Measurements from ENCODE around the gene SELENOV. TPM values are rescaled to one million over a fixed set of nuclear protein-coding genes. Genes with fewer than 3 reads are reported as not detected.
A peak's percentile ranks its signal among the peaks of the same experiment; 100 is the strongest.
"Not testable (repeated sequence)": the region's sequence is repeated elsewhere in the genome, so short reads cannot be mapped to it uniquely, and the experiment has no call there.

Gene SELENOV
- total RNA-seq, 1 donor from 2014 or later: not detected

- H3K27me3 Mint-ChIP-seq (ENCODE audit: low read depth); intact Hi-C loops (cut with micrococcal nuclease); H3K9me3 Mint-ChIP-seq; DNase-seq (ENCODE audit: low spot score): not testable (repeated sequence)
- Mint-ChIP-seq H3K4me1 (ENCODE audit: low read depth) (peaks cover 24% of the 10 kb centered on the region), H3K27ac (peak overlapping the region; percentile 84), H3K36me3 (ENCODE audit: low read depth) (peaks cover 55% of the 10 kb centered on the region), H3K4me3 (ENCODE audit: low read depth) (peak overlapping the region; percentile 97)
Observed at GRCh38 chr19:39479319-39479801, 35.6 kb upstream of the SELENOV start.

- Mint-ChIP-seq H3K9me3 (no peaks in the 10 kb centered on the region), H3K27ac (peak overlapping the region; percentile 84), H3K4me1 (ENCODE audit: low read depth) (peaks cover 24% of the 10 kb centered on the region), H3K27me3 (ENCODE audit: low read depth) (no peaks in the 10 kb centered on the region), H3K4me3 (ENCODE audit: low read depth) (peak overlapping the region; percentile 97), H3K36me3 (ENCODE audit: low read depth) (peaks cover 52% of the 10 kb centered on the region)
- intact Hi-C loops (cut with micrococcal nuclease): loop anchor here (2.0 kb wide), 3 partner anchors 35 to 53 kb away; partner anchors contain the start of genes EID2B and SUPT5H
- DNase-seq (ENCODE audit: low spot score): no peak
Observed at GRCh38 chr19:39479916-39480315, 35.0 kb upstream of the SELENOV start.

GRCh38 chr19:39480337-39481228 lies 34.4 kb upstream of the SELENOV start, which contains the start of gene TIMM50:
Gene TIMM50 (plus strand): TSS chr19:39480838. CDS start chr19:39480854, 16 bp downstream.
- Mint-ChIP-seq H3K36me3 (ENCODE audit: low read depth) (peaks cover 48% of the 10 kb centered on the region), H3K4me3 (ENCODE audit: low read depth) (peak within 1 kb of the TSS; percentile 97), H3K4me1 (ENCODE audit: low read depth) (peaks cover 24% of the 10 kb centered on the region), H3K27me3 (ENCODE audit: low read depth) (no peaks in the 10 kb centered on the region), H3K9me3 (no peaks in the 10 kb centered on the region), H3K27ac (peak within 1 kb of the TSS; percentile 84)
- DNase-seq (ENCODE audit: low spot score): peak; percentile 96
- intact Hi-C loops (cut with micrococcal nuclease): loop anchor here (2.0 kb wide), 3 partner anchors 36 to 52 kb away; partner anchors contain the start of genes EID2B and SUPT5H

- peaks cover 49% of the 10 kb centered on the region for H3K36me3 Mint-ChIP-seq (ENCODE audit: low read depth)
- no peak for DNase-seq (ENCODE audit: low spot score)
- peaks cover 24% of the 10 kb centered on the region for H3K4me1 Mint-ChIP-seq (ENCODE audit: low read depth)
- peak overlapping the region; percentile 84 for H3K27ac Mint-ChIP-seq
- H3K27me3 Mint-ChIP-seq (ENCODE audit: low read depth): no peaks in the 10 kb centered on the region
- intact Hi-C loops (cut with micrococcal nuclease): loop anchor here (2.0 kb wide), 3 partner anchors 36 to 52 kb away; partner anchors contain the start of genes EID2B and SUPT5H
- H3K9me3 Mint-ChIP-seq: no peaks in the 10 kb centered on the region
- peak overlapping the region; percentile 97 for H3K4me3 Mint-ChIP-seq (ENCODE audit: low read depth)
Observed at GRCh38 chr19:39481229-39481545, 33.8 kb upstream of the SELENOV start.

GRCh38 chr19:39481676-39482075 lies 33.3 kb upstream of the SELENOV start:
- no peak for DNase-seq (ENCODE audit: low spot score)
- peak overlapping the region; percentile 84 for H3K27ac Mint-ChIP-seq
- intact Hi-C loops (cut with micrococcal nuclease): loop anchor here (2.0 kb wide), 3 partner anchors 37 to 51 kb away; partner anchors contain the start of genes EID2B and SUPT5H
- H3K27me3 Mint-ChIP-seq (ENCODE audit: low read depth): no peaks in the 10 kb centered on the region
- H3K36me3 Mint-ChIP-seq (ENCODE audit: low read depth): peaks cover 50% of the 10 kb centered on the region
- H3K4me3 Mint-ChIP-seq (ENCODE audit: low read depth): peak overlapping the region; percentile 97
- peaks cover 24% of the 10 kb centered on the region for H3K4me1 Mint-ChIP-seq (ENCODE audit: low read depth)
- H3K9me3 Mint-ChIP-seq: no peaks in the 10 kb centered on the region

- H3K27me3 Mint-ChIP-seq (ENCODE audit: low read depth): no peaks in the 10 kb centered on the region
- intact Hi-C loops (cut with micrococcal nuclease): no loop called here
- no peak for DNase-seq (ENCODE audit: low spot score)
- peaks cover 24% of the 10 kb centered on the region for H3K4me1 Mint-ChIP-seq (ENCODE audit: low read depth)
- no peak overlapping the region for H3K27ac Mint-ChIP-seq
- no peaks in the 10 kb centered on the region for H3K9me3 Mint-ChIP-seq
- peak overlapping the region; percentile 13 for H3K4me3 Mint-ChIP-seq (ENCODE audit: low read depth)
- H3K36me3 Mint-ChIP-seq (ENCODE audit: low read depth): peaks cover 47% of the 10 kb centered on the region
Observed at GRCh38 chr19:39483141-39483540, 31.8 kb upstream of the SELENOV start.

GRCh38 chr19:39489756-39490155 lies 25.2 kb upstream of the SELENOV start:
- Mint-ChIP-seq H3K4me1 (ENCODE audit: low read depth) (no peaks in the 10 kb centered on the region), H3K27me3 (ENCODE audit: low read depth) (no peaks in the 10 kb centered on the region), H3K27ac (no peak overlapping the region), H3K4me3 (ENCODE audit: low read depth) (no peak overlapping the region), H3K36me3 (ENCODE audit: low read depth) (peaks cover 46% of the 10 kb centered on the region), H3K9me3 (no peaks in the 10 kb centered on the region)
- intact Hi-C loops (cut with micrococcal nuclease): no loop called here
- no peak for DNase-seq (ENCODE audit: low spot score)

- no peaks in the 10 kb centered on the region for H3K4me1 Mint-ChIP-seq (ENCODE audit: low read depth)
- no peak overlapping the region for H3K27ac Mint-ChIP-seq
- H3K4me3 Mint-ChIP-seq (ENCODE audit: low read depth): no peak overlapping the region
- H3K9me3 Mint-ChIP-seq: no peaks in the 10 kb centered on the region
- peaks cover 30% of the 10 kb centered on the region for H3K36me3 Mint-ChIP-seq (ENCODE audit: low read depth)
- peaks cover 12% of the 10 kb centered on the region for H3K27me3 Mint-ChIP-seq (ENCODE audit: low read depth)
- intact Hi-C loops (cut with micrococcal nuclease): no loop called here
- DNase-seq (ENCODE audit: low spot score): no peak
Observed at GRCh38 chr19:39492225-39492624, 22.7 kb upstream of the SELENOV start.

GRCh38 chr19:39492788-39493187 lies 22.2 kb upstream of the SELENOV start:
- Mint-ChIP-seq H3K36me3 (ENCODE audit: low read depth) (peaks cover 29% of the 10 kb centered on the region), H3K9me3 (no peaks in the 10 kb centered on the region), H3K4me1 (ENCODE audit: low read depth) (no peaks in the 10 kb centered on the region), H3K27ac (no peak overlapping the region), H3K27me3 (ENCODE audit: low read depth) (peaks cover 14% of the 10 kb centered on the region), H3K4me3 (ENCODE audit: low read depth) (no peak overlapping the region)
- no peak for DNase-seq (ENCODE audit: low spot score)
- intact Hi-C loops (cut with micrococcal nuclease): no loop called here

- peaks cover 11% of the 10 kb centered on the region for H3K36me3 Mint-ChIP-seq (ENCODE audit: low read depth)
- peaks cover 26% of the 10 kb centered on the region for H3K27me3 Mint-ChIP-seq (ENCODE audit: low read depth)
- H3K9me3 Mint-ChIP-seq: no peaks in the 10 kb centered on the region
- intact Hi-C loops (cut with micrococcal nuclease): loop anchor here (5.0 kb wide), 1 partner anchor 38 kb away; the partner anchor contains the start of gene EID2B
- H3K4me1 Mint-ChIP-seq (ENCODE audit: low read depth): peaks cover 10% of the 10 kb centered on the region
- DNase-seq (ENCODE audit: low spot score): no peak
- no peak overlapping the region for H3K4me3 Mint-ChIP-seq (ENCODE audit: low read depth)
- H3K27ac Mint-ChIP-seq: no peak overlapping the region
Observed at GRCh38 chr19:39494661-39495060, 20.3 kb upstream of the SELENOV start.

GRCh38 chr19:39496063-39496462 lies 18.9 kb upstream of the SELENOV start:
- no peak overlapping the region for H3K4me3 Mint-ChIP-seq (ENCODE audit: low read depth)

GRCh38 chr19:39497701-39497995 lies 17.3 kb upstream of the SELENOV start:
- peaks cover 13% of the 10 kb centered on the region for H3K4me1 Mint-ChIP-seq (ENCODE audit: low read depth)
- peaks cover 3% of the 10 kb centered on the region for H3K36me3 Mint-ChIP-seq (ENCODE audit: low read depth)
- no peak for DNase-seq (ENCODE audit: low spot score)
- peaks cover 43% of the 10 kb centered on the region for H3K27me3 Mint-ChIP-seq (ENCODE audit: low read depth)
- H3K27ac Mint-ChIP-seq: no peak overlapping the region
- intact Hi-C loops (cut with micrococcal nuclease): loop anchor here (5.0 kb wide), 1 partner anchor 35 kb away; the partner anchor contains the start of gene EID2B
- no peaks in the 10 kb centered on the region for H3K9me3 Mint-ChIP-seq
- H3K4me3 Mint-ChIP-seq (ENCODE audit: low read depth): no peak overlapping the region

More at GRCh38 chr19:39496063-39496462, 18.9 kb upstream of the SELENOV start:
- Mint-ChIP-seq H3K27ac (no peak overlapping the region), H3K27me3 (ENCODE audit: low read depth) (peaks cover 39% of the 10 kb centered on the region), H3K4me1 (ENCODE audit: low read depth) (peaks cover 13% of the 10 kb centered on the region), H3K36me3 (ENCODE audit: low read depth) (peaks cover 3% of the 10 kb centered on the region), H3K9me3 (no peaks in the 10 kb centered on the region)
- intact Hi-C loops (cut with micrococcal nuclease): loop anchor here (5.0 kb wide), 1 partner anchor 36 kb away; the partner anchor contains the start of gene EID2B
- DNase-seq (ENCODE audit: low spot score): no peak
